ENCODE measurements around the gene SEPTIN1. TPM values are rescaled to one million over a fixed set of nuclear protein-coding genes. Genes with fewer than 3 reads are reported as not detected.

The SEPTIN1 gene
- total and polyA plus RNA-seq, 2 donors (not counting 1 experiment from before 2014, with no cell fraction given), result 0.17 TPM; not detected in 1

DNA sequence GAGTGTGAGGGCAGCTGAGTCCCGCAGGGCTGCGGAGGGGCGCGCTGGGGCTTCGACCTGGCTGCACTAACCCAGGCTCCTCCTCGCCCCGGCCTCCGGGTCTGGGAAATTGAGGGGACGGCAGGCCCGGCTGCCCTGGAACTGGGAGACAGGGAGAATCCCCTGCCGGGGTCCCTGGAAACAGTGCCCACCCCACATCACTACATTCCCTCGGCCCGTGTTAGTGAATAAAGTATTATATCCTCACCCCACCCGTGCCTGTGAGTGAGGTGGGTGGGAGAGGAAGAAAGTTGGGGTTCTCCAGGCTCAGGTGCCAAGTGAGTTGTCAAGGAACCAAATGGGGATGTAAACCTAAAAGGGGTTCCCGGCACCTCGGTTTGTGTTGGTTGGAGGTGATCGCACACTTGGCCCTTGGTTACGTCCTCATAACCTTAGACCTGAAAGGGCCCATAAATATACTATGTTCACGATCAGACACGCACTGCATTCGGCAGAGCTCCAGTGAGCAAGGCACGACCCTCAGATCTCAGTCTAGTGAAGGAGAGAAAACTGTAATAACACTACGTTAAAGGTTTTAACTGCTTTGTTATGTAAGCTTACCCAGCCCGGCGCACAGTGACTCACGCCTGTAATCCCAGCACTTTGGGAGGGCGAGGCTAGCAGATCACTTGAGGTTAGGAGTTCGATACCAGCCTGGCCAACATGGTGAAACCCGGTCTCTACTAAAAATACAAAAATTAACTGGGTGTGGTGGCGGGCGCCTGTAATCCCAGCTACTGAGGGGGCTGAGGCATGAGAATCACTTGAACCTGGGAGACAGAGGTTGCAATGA is 36.2 kb upstream of the SEPTIN1 start:
- no peaks in the 10 kb centered on the region for H4K20me1 ChIP-seq (ENCODE audit: control insufficient read depth, extremely low read depth, insufficient read depth, low read length)
- H3K79me2 ChIP-seq (ENCODE audit: control insufficient read depth, insufficient read depth, low read length), result no peaks in the 10 kb centered on the region
- H3K27me3 ChIP-seq (ENCODE audit: control insufficient read depth, insufficient read depth, low read length), result no peaks in the 10 kb centered on the region
- no peak overlapping the region for H3K27ac ChIP-seq (ENCODE audit: insufficient read depth, low read length)
- peak overlapping the region; percentile 51 for H3K4me2 ChIP-seq (ENCODE audit: extremely low read depth, insufficient read depth, low read length)
- no peaks in the 10 kb centered on the region for H3K9me3 ChIP-seq (ENCODE audit: control insufficient read depth, insufficient read depth, low read depth, low read length)
- no peak for TF ChIP-seq EZH2 (IDR thresholded peaks at IDR 0.05; ENCODE audit: low read length, missing control alignments)
- TF ChIP-seq, protein P1, sequence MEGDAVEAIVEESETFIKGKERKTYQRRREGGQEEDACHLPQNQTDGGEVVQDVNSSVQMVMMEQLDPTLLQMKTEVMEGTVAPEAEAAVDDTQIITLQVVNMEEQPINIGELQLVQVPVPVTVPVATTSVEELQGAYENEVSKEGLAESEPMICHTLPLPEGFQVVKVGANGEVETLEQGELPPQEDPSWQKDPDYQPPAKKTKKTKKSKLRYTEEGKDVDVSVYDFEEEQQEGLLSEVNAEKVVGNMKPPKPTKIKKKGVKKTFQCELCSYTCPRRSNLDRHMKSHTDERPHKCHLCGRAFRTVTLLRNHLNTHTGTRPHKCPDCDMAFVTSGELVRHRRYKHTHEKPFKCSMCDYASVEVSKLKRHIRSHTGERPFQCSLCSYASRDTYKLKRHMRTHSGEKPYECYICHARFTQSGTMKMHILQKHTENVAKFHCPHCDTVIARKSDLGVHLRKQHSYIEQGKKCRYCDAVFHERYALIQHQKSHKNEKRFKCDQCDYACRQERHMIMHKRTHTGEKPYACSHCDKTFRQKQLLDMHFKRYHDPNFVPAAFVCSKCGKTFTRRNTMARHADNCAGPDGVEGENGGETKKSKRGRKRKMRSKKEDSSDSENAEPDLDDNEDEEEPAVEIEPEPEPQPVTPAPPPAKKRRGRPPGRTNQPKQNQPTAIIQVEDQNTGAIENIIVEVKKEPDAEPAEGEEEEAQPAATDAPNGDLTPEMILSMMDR (conservative IDR thresholded peaks at IDR 0.05 in 1 of 2, IDR thresholded peaks at IDR 0.05 in 1 of 2; ENCODE audit: low read depth in 1 of 2, low read length in 2 of 2), result no peak
- H3K9ac ChIP-seq (ENCODE audit: insufficient read depth, low read length), result no peak overlapping the region
- no peak for DNase-seq (ENCODE audit: low read depth in 2 of 2)
- H3K4me1 ChIP-seq (ENCODE audit: control insufficient read depth, extremely low read depth, insufficient read depth, low read length), result no peaks in the 10 kb centered on the region
- H2AFZ ChIP-seq (ENCODE audit: low read length), result peak overlapping the region; percentile 82
- H3K4me3 ChIP-seq (replicated peaks in 1 of 4; ENCODE audit: control extremely low read depth in 1 of 4, insufficient read depth in 1 of 4, low read depth in 3 of 4, low read length in 4 of 4), result peak overlapping the region in 3 of 4 experiments; percentile 51 to 59 (median 57)
- H3K36me3 ChIP-seq (ENCODE audit: control insufficient read depth, insufficient read depth, low read length), result peaks cover 2% of the 10 kb centered on the region

DNA sequence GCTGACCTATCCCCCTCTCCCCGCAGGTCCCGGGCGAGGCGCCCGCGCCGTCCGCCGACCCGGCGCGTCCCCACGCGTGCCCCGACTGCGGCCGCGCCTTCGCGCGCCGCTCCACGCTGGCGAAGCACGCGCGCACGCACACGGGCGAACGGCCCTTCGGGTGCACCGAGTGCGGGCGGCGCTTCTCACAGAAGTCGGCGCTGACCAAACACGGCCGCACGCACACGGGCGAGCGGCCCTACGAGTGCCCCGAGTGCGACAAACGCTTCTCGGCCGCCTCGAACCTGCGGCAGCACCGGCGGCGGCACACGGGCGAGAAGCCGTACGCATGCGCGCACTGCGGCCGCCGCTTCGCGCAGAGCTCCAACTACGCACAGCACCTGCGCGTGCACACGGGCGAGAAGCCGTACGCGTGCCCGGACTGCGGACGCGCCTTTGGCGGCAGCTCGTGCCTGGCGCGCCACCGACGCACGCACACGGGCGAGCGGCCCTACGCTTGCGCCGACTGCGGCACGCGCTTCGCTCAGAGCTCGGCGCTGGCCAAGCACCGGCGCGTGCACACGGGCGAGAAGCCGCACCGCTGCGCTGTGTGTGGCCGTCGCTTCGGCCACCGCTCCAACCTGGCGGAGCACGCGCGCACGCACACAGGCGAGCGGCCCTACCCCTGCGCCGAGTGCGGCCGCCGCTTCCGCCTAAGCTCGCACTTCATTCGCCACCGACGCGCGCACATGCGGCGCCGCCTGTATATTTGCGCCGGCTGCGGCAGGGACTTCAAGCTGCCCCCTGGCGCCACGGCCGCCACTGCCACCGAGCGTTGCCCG is 35.4 kb upstream of the SEPTIN1 start:
- H3K9ac ChIP-seq (ENCODE audit: insufficient read depth, low read length), result peak overlapping the region; percentile 65

More for the DNA sequence above, 35.4 kb upstream of the SEPTIN1 start:
- DNase-seq (ENCODE audit: low read depth in 2 of 2), result peak; percentile 92 to 93
- TF ChIP-seq EZH2 (IDR thresholded peaks at IDR 0.05; ENCODE audit: low read length, missing control alignments), result no peak
- TF ChIP-seq, protein P1 (conservative IDR thresholded peaks at IDR 0.05 in 1 of 2, IDR thresholded peaks at IDR 0.05 in 1 of 2; ENCODE audit: low read depth in 1 of 2, low read length in 2 of 2), result no peak
- Histone ChIP-seq H3K27me3 (ENCODE audit: control insufficient read depth, insufficient read depth, low read length) (no peaks in the 10 kb centered on the region), H2AFZ (ENCODE audit: low read length) (peak overlapping the region; percentile 82), H3K9me3 (ENCODE audit: control insufficient read depth, insufficient read depth, low read depth, low read length) (no peaks in the 10 kb centered on the region), H3K4me3 (replicated peaks in 1 of 4; ENCODE audit: control extremely low read depth in 1 of 4, insufficient read depth in 1 of 4, low read depth in 3 of 4, low read length in 4 of 4) (peak overlapping the region; percentile 49 to 59 (median 54)), H3K79me2 (ENCODE audit: control insufficient read depth, insufficient read depth, low read length) (no peaks in the 10 kb centered on the region), H4K20me1 (ENCODE audit: control insufficient read depth, extremely low read depth, insufficient read depth, low read length) (no peaks in the 10 kb centered on the region), H3K4me2 (ENCODE audit: extremely low read depth, insufficient read depth, low read length) (peak overlapping the region; percentile 51), H3K4me1 (ENCODE audit: control insufficient read depth, extremely low read depth, insufficient read depth, low read length) (no peaks in the 10 kb centered on the region), H3K36me3 (ENCODE audit: control insufficient read depth, insufficient read depth, low read length) (peaks cover 1% of the 10 kb centered on the region), H3K27ac (ENCODE audit: insufficient read depth, low read length) (no peak overlapping the region)

Measured in fibroblast of lung (primary cell).